GM19395 (cell line): ENCODE measurements around the gene RTL10.
"Not testable (repeated sequence)": the region's sequence is repeated elsewhere in the genome, so short reads cannot be mapped to it uniquely, and the experiment has no call there.

Source experiments
- ATAC-seq: cut with Tn5 transposase; IDR thresholded peaks from one replicate; pipeline ENCODE4 v1.9.1; 2021; ENCODE audit warnings: mild to moderate bottlenecking, moderate library complexity; ENCODE audit not compliant: unreplicated experiment

Gene RTL10

DNA sequence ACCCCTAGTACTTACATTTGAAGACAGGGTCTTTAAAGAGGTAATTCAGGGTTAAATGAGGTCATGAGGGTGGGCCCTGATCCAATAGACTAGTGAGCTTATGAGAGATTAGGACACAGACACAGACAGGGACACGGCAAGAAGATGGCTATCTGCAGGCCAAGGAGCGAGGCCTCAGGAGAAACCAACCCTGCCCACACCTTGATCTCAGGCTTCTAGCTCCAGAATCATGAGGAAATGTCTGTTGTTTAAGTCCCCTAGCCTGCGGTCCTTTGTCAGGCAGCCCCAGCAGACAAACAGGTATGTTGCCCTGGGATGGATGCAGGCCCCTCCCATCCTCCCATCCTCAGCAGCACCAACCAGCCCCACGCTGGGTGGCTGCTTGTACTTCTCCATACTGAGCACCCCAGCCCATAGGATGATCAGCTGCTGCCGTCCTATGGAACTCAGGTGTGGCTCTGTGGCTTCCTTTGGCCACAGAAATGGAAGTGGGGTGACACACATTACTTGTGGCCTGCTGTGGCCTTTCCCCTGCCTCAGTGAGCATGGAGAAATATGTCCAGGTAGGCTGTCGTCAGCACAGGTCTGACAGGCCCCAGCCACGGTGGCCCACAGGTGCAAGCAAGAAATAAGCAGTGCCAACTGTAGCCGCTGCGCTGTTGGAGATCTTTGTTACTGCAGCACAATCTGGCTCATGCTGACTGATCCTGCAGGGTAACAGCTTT, 7.9 kb downstream of the RTL10 start:
- ATAC-seq = no peak

DNA sequence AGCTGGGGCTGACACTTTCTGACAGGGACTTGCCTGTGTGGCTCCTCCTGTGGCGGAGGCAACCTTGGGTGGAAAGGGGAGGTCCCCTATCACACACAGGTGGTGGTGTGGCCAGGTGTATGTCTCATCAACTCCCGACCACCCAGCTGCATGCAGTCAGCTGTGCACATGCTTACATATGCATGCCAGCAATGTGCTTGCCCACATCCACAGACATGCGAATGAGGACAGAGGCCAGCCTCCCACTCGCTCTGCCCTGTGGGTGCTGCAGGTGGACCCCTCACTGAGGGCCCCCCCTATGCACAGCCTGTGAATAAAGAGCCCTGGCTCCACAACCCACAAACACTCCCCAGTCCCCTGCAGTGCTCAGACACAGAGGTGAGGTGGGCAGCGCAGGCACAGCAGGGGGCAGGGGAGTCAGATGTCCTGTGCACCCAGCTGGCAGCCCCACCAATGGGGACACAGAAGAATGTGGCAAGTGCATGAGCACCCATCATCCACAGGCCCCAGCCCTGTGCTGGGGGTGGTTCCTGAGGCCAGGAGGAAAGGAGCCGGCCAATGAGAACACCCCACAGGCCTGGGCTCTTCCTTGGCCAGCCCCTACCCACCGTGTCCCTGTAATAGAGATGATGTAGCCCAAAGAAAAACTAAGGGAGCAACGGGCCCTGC, 9.5 kb downstream of the RTL10 start:
- no peak for ATAC-seq

DNA sequence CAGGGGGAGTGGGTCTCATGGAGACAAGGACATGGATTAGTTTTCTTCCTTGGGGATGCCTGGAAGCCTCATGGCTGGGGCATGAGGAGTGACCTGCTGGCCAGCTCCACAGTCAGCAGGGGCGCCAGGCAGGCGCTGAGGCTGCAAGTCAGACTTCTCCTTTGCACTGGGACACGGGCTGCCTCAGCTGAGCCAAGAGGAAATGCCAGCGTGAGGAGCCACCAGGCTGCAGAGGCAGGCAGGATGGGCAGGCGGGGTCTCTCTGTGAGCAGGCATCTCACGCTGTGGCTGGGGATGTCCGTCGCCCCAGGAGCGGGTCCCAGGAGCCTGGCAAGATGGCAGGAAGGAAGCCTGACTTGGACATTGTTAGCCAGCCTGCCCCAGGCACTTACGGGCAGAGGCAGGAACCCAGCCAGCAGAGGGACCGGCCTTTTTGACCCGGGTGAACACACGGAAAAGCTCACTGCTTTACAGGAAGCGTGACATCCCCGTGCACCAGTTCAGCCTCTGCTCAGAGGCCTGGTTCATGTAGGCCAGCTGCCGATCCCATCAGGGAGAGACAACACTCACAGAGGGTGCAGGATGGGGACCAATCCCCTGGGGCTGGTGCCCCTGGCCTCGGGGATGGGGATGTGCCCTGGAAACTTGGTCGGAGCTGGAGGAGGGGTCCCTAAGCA, 10.2 kb downstream of the RTL10 start:
- no peak for ATAC-seq

DNA sequence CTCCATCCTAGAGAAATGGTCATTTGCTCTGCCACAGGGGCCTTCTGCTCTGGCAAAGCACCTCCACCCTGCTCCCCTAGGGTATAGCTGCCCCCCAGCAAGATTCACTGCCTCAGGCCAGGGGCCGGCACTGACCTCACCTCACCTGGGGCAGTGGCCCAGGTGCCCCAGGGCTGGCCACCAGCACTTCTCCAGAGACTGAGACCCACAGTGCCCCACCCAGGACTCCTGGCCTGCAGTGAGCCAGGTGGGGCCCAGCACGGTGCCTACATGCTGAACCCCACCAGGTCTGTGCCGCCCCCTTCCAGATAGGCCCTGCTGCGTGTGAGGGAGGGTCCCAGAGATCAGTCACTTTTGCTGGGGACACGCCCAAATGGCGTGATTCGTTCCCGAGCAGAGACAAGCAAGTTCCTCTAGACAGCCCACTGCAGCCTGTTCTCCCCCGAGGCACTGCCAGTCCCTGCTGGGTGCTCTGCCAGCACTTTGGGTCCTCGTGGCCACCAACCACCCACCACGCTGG, 10.8 kb downstream of the RTL10 start:
- no peak for ATAC-seq

DNA sequence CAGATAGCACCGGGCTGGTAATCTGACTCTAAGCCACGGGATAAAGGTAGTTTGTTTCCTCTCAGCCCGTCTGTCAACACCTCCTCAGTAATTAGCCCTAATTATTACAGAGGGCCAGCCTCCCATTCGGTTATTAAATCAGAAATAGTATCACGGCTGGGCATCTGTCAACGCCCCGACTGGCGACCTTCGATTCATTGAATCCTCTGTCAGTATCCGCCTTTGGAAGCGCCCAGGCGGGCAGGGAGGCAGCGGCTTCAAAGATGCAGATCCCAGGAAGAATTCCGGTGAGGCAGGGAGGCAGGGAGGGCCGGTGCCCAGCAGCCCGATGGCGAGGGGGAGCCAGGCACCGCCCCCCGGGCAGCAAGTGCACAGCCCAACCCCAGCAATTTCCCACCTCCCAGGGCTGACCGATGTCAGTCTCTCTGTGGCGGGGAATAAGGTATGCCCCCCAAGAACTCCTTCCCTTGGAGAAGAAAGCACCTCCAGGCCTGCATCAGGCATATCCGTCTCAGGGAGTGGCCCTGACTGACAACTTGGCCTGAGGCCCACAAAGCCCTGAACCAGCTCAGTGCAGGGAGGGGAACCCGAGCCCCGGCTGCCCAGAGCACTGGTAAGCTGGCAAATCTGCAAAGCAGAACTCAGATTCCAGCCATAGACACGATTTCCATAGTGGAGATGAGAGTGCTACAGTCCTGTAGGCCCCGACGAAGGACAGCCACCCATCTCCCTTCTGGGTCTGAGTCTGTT, 11.4 kb downstream of the RTL10 start:
- ATAC-seq = no peak

DNA sequence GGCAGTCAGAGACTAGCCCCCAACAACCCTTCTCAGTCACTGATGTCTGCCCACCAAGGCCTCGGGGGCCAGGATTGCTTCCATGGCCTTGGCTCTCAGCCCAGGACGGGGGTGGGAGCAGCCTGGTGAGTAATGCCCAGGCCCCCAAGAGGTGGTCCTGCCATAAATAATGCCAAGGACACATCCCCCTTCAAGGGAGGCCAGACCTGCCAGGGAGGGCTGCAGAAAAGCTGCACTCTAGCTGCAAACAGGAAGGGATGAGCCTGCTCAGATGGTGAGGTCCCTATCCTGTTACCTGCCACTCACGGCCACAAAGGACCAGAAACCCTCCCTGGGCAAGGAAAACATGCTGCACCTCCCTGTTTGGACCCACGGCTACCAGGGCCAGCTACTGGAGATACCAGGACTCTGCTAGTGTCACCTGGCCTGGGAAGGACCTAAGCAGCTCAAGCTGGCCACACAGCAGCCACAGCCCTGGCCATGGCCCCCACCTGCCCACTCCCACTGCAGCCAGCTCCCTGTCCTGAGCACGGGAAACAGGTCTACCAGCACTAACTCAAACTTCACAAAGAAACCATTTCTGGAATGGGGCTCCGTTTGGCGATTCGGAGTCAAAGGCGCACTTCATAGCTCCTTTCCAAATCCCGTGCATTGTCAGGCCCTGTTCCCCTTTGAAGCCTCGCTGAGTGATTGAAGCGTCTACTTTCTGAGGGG, 12.1 kb downstream of the RTL10 start:
- ATAC-seq = no peak

DNA sequence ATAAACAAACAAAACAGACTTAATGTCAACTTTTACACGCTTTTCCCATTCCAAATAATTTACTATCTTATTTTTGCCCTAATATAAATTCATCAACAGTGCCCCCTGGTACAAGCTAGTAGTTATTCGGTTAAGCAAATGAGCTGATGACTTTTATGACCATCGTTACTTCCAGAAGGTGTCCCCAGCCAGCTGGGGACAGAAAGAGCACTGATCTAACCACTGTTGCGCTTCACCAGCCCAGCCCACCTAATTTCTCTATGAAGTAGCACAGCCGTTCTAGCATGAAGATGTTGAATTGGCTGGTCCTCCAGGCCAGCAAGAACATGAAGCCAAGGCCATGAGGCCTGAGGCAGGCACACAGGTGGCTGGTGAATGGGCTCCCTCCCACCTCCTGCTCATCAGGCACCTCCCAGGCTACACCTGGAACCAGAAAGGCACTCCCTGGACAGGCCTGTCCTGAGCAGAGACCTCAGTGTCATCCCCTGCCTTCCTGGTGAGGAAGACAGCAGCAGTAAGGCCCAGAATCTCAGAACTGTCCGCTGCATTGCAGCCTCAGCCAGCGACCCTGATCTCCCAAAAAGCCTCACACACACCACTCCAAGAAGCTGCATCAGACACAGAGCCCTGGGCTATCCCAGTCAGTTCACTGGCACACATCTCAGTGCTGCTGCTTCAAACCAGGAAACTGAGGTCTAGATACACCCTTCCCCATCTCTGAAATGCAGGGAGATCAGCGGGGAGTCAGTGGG, 12.9 kb downstream of the RTL10 start:
- no peak for ATAC-seq

DNA sequence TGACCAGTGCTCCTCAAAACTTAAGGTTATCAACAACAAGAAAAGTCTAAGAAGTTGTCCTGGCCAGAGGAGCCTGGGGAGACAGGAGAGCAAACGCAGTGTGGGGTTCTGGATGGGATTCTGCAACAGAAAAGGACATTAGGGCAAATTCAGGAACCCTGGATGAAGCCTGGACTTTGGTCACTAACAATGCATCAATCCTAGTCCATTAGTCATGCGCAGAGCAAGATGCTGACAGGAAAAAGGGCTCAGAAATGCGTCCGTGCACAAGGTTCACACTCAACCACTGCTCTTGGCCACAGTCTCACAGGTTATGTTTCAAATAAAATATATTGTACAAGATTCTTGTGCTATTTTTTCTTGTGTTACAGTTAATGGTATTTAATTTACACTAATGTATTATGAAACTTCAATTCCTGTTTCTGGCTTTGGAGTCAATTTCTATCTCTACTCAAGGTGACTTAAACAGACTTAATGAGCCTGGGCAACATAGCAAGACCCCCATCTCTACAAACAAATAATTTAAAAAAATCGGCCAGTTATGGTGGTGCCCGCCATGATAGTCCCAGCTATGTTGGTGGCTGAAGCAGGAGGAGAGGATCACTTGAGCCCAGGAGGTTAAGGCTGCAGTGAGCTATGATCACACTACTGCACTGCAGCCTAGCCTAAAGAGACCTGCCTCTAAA, 13.6 kb downstream of the RTL10 start:
- no peak for ATAC-seq

DNA sequence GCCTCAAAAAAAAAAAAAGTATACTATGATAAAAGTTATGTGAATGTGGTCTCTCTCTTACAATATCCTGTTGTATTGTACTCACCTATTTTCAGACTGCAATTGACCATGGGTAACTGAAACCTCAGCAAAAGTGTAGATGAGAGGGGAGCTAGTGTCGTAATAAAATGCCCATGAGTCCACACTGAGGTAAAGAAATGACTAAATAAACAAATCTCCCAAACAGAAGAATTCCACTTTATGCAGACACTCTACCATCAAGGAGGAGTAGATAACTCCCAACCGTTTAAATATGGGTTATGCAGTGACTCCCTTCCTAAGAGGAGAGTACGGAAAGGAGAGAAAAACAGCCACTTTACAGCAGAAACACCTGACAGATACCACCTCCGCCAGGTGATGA, 14.6 kb downstream of the RTL10 start:
- ATAC-seq = no peak

DNA sequence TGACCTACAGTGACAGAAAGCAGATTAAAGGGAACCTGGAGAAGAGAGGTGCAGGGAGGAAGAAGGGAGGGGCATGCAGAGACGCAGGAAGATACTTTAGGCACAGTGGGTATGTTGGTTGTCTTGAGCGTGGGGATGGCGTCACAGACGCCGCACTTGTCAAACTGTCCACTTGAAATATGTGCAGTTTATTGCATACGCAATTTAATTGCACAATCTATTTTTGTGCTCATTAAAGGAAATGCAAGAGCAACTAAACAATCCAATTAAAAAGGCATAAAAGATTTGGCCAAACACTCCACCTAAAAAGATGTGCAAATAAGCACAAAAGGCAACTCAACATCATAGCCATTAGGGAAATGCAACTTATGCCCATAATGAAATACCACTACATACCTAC, 16.8 kb downstream of the RTL10 start:
- no peak for ATAC-seq

DNA sequence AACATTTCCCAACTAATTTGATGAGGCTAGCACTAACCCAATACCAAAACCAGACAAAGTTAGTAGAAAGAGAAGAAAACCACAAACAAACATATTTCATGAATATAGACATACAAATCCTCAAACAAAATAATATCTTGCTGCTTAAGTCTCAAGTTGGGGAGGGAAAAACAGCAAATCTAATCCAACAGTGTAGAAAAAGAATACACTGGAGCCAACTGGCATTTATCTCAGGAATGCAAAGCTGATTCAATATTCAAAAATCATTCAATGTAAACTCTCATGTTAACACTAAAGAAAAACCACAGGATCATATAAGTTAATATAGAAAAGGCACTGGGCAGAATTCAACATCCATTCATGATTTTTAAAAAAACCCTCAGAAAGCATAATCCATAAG, 18.2 kb downstream of the RTL10 start:
- no peak for ATAC-seq

DNA sequence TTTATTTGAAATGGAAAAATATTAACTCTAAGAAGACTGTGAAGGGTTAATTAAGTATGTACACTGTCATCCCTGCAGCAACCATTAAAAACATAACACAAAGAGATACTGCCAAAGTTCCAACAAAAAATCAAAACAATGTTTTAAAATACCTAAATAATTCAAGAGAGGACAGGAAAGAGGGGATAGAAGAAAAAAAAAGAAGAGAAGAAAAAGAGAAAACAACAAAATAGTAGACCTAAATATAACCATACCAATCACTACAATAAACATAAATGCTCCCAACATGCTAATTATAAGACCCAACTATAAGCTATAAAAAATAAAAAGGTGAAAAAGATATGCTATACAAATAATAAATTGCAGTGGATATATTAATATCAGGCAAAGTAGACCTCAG, 20.1 kb downstream of the RTL10 start:
- ATAC-seq = no peak

DNA sequence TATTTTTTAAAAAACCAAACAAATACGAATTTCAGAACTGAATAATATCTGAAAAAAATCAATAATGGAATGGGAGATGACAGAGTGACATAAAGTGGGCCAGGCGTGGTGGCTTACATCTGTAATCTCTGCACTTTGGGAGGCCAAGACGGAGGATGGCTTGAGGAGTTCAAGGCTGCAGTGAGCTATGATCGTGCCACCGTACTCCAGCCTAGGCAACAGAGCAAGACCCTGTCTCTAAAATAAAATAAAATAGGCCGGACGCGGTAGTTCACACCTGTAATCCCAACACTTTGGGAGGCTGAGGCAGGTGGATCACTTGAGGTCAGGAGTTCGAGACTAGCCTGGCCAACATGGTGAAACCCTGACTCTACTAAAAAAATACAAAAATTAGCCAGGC, 21.3 kb downstream of the RTL10 start:
- ATAC-seq = not testable (repeated sequence)

DNA sequence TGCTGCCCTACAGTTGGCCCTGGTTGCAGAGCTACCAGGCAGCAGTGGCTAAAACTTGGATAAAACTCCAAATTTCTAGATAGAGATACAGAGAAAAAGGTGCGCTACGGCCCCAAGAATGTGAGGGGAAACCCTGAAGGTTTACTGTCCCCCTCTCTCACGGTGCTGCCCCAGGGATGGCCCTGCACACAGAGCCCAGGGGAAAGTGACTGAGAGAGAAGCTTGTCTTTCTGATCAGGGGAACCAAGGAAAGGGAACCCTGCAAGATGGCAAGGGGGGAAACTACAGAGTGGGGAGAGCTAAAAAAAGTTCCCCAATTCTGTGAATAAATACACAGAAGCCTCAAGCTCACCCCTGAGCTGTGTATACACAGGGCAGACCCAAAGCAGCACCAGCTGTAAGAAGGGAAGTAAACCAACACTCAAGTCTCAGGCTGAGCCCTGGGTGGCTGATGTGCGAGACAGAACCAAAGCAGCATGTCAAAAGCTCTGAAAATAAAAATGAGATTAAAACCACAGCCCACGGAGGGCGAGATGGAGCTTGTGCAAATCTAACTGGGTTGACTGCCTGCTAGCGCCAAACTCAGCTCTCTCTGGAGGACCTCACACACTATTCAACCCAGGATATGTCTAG, 22.1 kb downstream of the RTL10 start:
- ATAC-seq = no peak

DNA sequence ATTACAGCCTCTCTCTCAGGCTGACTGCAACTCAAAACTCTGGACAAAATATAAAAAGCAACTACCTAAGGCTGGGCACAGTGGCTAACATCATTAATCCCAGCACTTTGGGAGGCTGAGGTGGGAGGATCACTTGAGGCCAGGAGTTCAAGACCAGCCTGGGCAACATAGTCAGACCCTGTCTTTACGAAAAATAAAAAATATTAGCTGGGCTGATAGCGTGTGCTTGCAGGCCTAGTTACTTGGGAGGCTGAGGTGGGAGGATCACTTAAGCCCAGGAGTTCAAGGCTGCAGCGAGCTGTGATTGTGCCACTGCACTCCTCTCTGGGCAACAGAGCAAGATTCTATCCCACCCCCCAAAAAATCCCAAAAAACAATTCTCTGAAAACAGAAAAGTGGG, 22.7 kb downstream of the RTL10 start:
- ATAC-seq = not testable (repeated sequence)

DNA sequence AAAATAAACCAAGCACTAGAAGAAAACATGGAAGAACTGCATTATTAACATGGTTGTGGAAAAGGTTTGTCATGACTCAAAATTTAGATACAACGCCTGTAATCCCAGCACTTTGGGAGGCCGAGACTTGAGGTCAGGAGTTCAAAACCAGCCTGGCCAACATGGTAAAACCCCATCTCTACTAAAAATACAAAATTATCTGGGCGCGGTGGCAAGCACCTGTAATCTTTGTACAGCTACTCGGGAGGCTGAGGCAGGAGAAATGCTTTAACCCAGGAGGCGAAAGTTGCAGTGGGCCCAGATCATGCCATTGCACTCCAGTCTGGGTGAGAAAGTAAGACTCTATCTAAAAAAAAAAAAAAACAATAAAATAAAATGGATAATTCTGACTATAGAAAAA, 23.7 kb downstream of the RTL10 start:
- ATAC-seq = no peak

DNA sequence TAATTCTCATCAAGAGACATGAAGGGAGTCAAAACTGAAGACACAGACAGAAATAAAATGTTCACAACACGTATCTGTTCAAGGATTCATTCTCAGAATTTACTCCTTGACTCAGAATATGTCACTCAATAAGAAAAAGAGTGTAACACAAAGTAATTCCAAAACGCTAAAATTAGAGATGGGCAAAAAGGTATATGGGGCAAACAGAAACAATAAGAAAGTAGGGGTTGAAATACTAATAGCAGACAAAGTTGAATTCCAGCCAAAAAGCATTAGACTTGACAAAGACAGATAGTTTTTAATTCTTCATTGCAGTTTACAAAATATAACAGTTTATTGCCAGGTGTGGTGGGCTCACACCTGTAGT, 26.7 kb downstream of the RTL10 start:
- ATAC-seq = no peak

DNA sequence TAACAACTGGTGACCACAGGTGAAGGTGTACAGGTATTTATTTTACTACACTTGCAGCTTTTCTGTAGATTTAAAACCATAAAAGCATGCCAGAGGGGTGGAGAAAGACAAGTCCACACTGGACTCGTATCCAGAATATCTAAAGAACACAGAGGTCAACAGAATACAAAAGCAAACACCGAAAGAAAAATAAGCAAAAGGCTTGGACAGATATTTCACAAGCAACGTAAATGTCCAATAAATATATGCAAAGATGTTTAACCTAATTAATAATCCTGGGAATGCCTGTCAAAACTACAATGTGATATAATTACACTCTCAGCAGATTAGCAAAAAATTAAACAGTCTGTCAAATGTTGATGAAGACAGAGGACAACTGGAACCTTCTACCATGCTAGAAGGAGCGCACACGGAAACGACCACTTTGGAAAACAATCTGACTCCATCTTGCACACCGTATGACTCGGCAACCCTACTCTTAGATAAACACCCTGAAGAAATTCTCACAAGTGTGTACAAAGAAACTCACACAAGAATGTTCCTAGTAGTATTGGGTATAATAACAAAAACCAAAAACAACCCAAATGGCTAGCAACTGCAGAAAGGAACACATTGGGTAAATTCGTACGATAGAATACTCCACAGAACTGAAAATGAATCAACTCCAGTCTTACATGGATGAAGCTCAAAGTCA, 27.2 kb downstream of the RTL10 start:
- ATAC-seq = no peak

DNA sequence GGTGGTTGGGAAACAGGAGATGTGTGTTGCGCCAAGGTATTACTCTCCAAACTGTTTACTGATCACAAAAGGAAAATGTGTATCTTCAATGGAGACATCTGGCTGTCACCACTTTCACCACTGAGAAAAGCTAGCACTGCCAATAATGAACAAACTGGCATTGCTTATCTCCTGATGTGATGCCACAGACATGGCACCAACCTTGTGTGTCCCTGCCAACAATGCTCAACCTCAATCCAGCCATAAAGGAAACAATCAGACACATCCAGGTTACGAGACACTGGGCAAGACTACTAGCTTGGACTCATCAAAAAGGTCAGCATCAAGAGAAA, 28.1 kb downstream of the RTL10 start:
- no peak for ATAC-seq
